Tibial nerve (tissue), 4 donors: ENCODE results near the gene ANO9.
"Not testable (repeated sequence)": the region's sequence is repeated elsewhere in the genome, so short reads cannot be mapped to it uniquely, and the experiment has no call there.

ENCODE experiments used
- EP300 ChIP-seq, 2 donors: sonication (generic); formaldehyde crosslinking; IDR thresholded peaks; one replicate each; pipeline ENCODE4 v1.6.1; 2017; ENCODE audit warnings: antibody characterized with exemption in 2 of 2, mild to moderate bottlenecking in 1 of 2
- POLR2A ChIP-seq, 2 donors: fragments of 450-650 bp; IDR thresholded peaks; one replicate each; pipeline ENCODE4 v1.6.1; 2017; ENCODE audit warnings: antibody characterized with exemption in 2 of 2, mild to moderate bottlenecking in 2 of 2, moderate library complexity in 2 of 2
- TF ChIP-seq, protein P1 (sequence below), 5 experiments: fragments of 200-600 bp in 3 of 5; fragments of 450-650 bp in 2 of 5; sonication (generic) in 3 of 5; IDR thresholded peaks; one replicate each; pipeline ENCODE4 v1.5.1; 2016 to 2019; ENCODE audit warnings: antibody characterized with exemption in 5 of 5, mild to moderate bottlenecking in 3 of 5, moderate library complexity in 2 of 5

GRCh38 chr11:410711-411110 is 31.1 kb downstream of the ANO9 start:
- TF ChIP-seq, protein P1, sequence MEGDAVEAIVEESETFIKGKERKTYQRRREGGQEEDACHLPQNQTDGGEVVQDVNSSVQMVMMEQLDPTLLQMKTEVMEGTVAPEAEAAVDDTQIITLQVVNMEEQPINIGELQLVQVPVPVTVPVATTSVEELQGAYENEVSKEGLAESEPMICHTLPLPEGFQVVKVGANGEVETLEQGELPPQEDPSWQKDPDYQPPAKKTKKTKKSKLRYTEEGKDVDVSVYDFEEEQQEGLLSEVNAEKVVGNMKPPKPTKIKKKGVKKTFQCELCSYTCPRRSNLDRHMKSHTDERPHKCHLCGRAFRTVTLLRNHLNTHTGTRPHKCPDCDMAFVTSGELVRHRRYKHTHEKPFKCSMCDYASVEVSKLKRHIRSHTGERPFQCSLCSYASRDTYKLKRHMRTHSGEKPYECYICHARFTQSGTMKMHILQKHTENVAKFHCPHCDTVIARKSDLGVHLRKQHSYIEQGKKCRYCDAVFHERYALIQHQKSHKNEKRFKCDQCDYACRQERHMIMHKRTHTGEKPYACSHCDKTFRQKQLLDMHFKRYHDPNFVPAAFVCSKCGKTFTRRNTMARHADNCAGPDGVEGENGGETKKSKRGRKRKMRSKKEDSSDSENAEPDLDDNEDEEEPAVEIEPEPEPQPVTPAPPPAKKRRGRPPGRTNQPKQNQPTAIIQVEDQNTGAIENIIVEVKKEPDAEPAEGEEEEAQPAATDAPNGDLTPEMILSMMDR (IDR thresholded peaks at IDR 0.05) = not testable (repeated sequence)
- TF ChIP-seq POLR2A, EP300 (IDR thresholded peaks at IDR 0.05): not testable (repeated sequence)
